ENCODE results near the gene C10orf53.
"Not testable (repeated sequence)": the region's sequence is repeated elsewhere in the genome, so short reads cannot be mapped to it uniquely, and the experiment has no call there.

The C10orf53 gene

GRCh38 chr10:49709934-49710333 lies 30.5 kb downstream of the C10orf53 start:
- no peaks in the 10 kb centered on the region for H3K4me1 ChIP-seq (ENCODE audit: control insufficient read depth in 1 of 2, insufficient read depth in 2 of 2, low read length in 2 of 2)
- no peaks in the 10 kb centered on the region for H3K9me3 ChIP-seq (ENCODE audit: control insufficient read depth in 1 of 2, low read length in 2 of 2)
- no peak overlapping the region for H3K9ac ChIP-seq (ENCODE audit: low read depth in 1 of 2, low read length in 2 of 2)
- no peak overlapping the region for H3K27ac ChIP-seq (ENCODE audit: low read depth, low read length)
- no peak overlapping the region for H3K4me3 ChIP-seq (ENCODE audit: low read depth in 1 of 2, low read length in 2 of 2)
- H3K27me3 ChIP-seq (ENCODE audit: control insufficient read depth in 1 of 2, insufficient read depth in 2 of 2, low read length in 2 of 2): peaks cover 0 to 3% of the 10 kb centered on the region in 2 donors
- H3K36me3 ChIP-seq (ENCODE audit: control insufficient read depth in 1 of 2, insufficient read depth in 2 of 2, low read length in 2 of 2): no peaks in the 10 kb centered on the region

DNA sequence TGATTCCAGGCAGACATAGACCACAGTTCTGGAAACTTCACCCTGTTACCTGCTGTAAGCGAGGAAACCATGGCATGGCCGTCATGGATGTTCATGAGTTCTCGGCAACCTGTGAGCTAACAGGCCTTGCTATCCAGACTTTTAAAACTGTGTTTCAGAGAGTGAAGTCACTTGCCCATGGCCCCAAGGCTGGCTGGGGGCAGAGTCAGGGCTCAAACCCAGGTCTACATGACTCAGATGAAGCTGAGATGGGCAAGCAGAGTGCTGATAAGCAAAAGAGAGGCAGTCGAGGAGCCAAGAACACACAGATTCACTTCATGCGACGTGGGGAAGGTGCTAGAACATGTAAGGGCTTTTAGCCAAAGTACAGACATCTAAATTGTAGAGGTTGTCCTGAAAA lies 31.5 kb downstream of the C10orf53 start:
- H3K4me1 ChIP-seq (ENCODE audit: control insufficient read depth in 1 of 2, insufficient read depth in 2 of 2, low read length in 2 of 2): no peaks in the 10 kb centered on the region
- H3K36me3 ChIP-seq (ENCODE audit: control insufficient read depth in 1 of 2, insufficient read depth in 2 of 2, low read length in 2 of 2): no peaks in the 10 kb centered on the region
- H3K9ac ChIP-seq (ENCODE audit: low read depth in 1 of 2, low read length in 2 of 2): no peak overlapping the region
- no peaks in the 10 kb centered on the region for H3K9me3 ChIP-seq (ENCODE audit: control insufficient read depth in 1 of 2, low read length in 2 of 2)
- H3K4me3 ChIP-seq (ENCODE audit: low read depth in 1 of 2, low read length in 2 of 2): no peak overlapping the region
- peaks cover 0 to 3% of the 10 kb centered on the region in 2 donors for H3K27me3 ChIP-seq (ENCODE audit: control insufficient read depth in 1 of 2, insufficient read depth in 2 of 2, low read length in 2 of 2)
- no peak overlapping the region for H3K27ac ChIP-seq (ENCODE audit: low read depth, low read length)

- H3K27me3 ChIP-seq (ENCODE audit: control insufficient read depth in 1 of 2, insufficient read depth in 2 of 2, low read length in 2 of 2): peaks cover 0 to 3% of the 10 kb centered on the region in 2 donors
- H3K4me1 ChIP-seq (ENCODE audit: control insufficient read depth in 1 of 2, insufficient read depth in 2 of 2, low read length in 2 of 2): no peaks in the 10 kb centered on the region
- no peak overlapping the region for H3K9ac ChIP-seq (ENCODE audit: low read depth in 1 of 2, low read length in 2 of 2)
- H3K36me3 ChIP-seq (ENCODE audit: control insufficient read depth in 1 of 2, insufficient read depth in 2 of 2, low read length in 2 of 2): no peaks in the 10 kb centered on the region
- H3K4me3 ChIP-seq (ENCODE audit: low read depth in 1 of 2, low read length in 2 of 2): no peak overlapping the region
- H3K27ac ChIP-seq (ENCODE audit: low read depth, low read length): no peak overlapping the region
- H3K9me3 ChIP-seq (ENCODE audit: control insufficient read depth in 1 of 2, low read length in 2 of 2): no peaks in the 10 kb centered on the region
These were observed 32.0 kb downstream of the C10orf53 start for GRCh38 chr10:49711481-49711880.

DNA sequence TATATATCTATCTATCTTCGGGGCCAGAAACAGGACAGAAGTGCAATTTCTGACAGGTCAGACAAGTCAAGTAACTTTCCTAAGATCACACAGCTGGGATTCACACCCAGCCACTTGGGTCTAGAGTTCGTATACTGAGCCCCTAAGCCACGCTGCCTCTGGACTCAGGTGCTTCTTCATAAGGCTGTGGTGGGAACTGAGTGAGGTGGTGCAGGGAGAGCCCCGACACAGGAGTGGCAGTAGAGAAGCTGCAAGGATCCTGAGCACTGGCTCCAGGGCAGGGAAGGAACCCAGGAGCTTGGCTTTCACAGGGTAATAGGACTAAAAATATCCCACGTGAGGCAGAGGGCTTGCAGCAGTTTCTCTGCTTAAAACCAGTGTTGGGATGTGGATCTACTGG lies 33.8 kb downstream of the C10orf53 start:
- Histone ChIP-seq H3K4me1 (ENCODE audit: control insufficient read depth in 1 of 2, insufficient read depth in 2 of 2, low read length in 2 of 2) (no peaks in the 10 kb centered on the region), H3K27me3 (ENCODE audit: control insufficient read depth in 1 of 2, insufficient read depth in 2 of 2, low read length in 2 of 2) (peaks cover 0 to 3% of the 10 kb centered on the region in 2 donors), H3K36me3 (ENCODE audit: control insufficient read depth in 1 of 2, insufficient read depth in 2 of 2, low read length in 2 of 2) (no peaks in the 10 kb centered on the region), H3K9ac (ENCODE audit: low read depth in 1 of 2, low read length in 2 of 2) (no peak overlapping the region), H3K4me3 (ENCODE audit: low read depth in 1 of 2, low read length in 2 of 2) (no peak overlapping the region), H3K9me3 (ENCODE audit: control insufficient read depth in 1 of 2, low read length in 2 of 2) (no peaks in the 10 kb centered on the region), H3K27ac (ENCODE audit: low read depth, low read length) (no peak overlapping the region)

DNA sequence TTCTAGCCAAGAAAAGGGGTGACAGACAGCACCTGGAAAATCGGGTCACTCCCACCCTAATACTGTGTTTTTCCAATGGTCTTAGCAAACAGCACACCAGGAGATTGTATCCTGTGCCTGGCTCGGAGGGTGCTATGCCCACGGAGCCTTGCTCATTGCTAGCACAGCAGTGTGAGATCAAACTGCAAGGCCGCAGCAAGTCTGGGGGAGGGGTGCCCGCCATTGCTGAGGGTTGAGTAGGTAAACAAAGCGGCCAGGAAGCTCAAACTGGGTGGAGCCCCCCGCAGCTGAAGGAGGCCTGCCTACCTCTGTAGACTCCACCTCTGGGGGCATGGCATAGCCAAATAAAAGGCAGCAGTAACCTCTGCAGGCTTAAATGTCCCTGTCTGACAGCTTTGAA lies 35.7 kb downstream of the C10orf53 start:
- not testable (repeated sequence) for H3K9me3 ChIP-seq (ENCODE audit: control insufficient read depth in 1 of 2, low read length in 2 of 2); H3K27me3 ChIP-seq (ENCODE audit: control insufficient read depth in 1 of 2, insufficient read depth in 2 of 2, low read length in 2 of 2)

DNA sequence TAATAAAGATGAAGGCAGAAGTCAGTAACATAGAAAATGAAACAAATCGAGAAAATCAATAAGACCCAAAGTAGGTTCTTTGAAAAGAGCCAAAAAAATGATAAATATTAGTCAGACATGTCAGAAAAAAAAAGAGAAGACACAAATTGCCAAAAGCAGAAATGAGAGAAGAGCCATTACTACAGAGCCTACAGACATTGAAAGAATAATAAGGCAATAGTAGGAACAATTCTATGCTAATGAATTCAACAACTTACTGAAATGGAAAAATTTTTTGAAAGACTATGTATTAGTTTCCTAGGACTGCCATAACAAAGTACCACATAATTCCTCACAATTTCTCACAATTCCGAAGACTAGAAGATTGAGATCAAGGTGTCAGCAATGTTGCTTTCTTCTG lies 47.1 kb downstream of the C10orf53 start:
- no peaks in the 10 kb centered on the region for H3K4me1 ChIP-seq (ENCODE audit: control insufficient read depth in 1 of 2, insufficient read depth in 2 of 2, low read length in 2 of 2)
- no peaks in the 10 kb centered on the region for H3K27me3 ChIP-seq (ENCODE audit: control insufficient read depth in 1 of 2, insufficient read depth in 2 of 2, low read length in 2 of 2)
- no peaks in the 10 kb centered on the region for H3K36me3 ChIP-seq (ENCODE audit: control insufficient read depth in 1 of 2, insufficient read depth in 2 of 2, low read length in 2 of 2)
- H3K4me3 ChIP-seq (ENCODE audit: low read depth in 1 of 2, low read length in 2 of 2): no peak overlapping the region
- no peak overlapping the region for H3K9ac ChIP-seq (ENCODE audit: low read depth in 1 of 2, low read length in 2 of 2)
- peaks cover 3 to 6% of the 10 kb centered on the region in 2 donors for H3K9me3 ChIP-seq (ENCODE audit: control insufficient read depth in 1 of 2, low read length in 2 of 2)
- no peak overlapping the region for H3K27ac ChIP-seq (ENCODE audit: low read depth, low read length)

More for the DNA sequence above, 35.7 kb downstream of the C10orf53 start:
- H3K4me1 ChIP-seq (ENCODE audit: control insufficient read depth in 1 of 2, insufficient read depth in 2 of 2, low read length in 2 of 2); H3K27ac ChIP-seq (ENCODE audit: low read depth, low read length); H3K4me3 ChIP-seq (ENCODE audit: low read depth in 1 of 2, low read length in 2 of 2); H3K36me3 ChIP-seq (ENCODE audit: control insufficient read depth in 1 of 2, insufficient read depth in 2 of 2, low read length in 2 of 2); H3K9ac ChIP-seq (ENCODE audit: low read depth in 1 of 2, low read length in 2 of 2): not testable (repeated sequence)

GRCh38 chr10:49733866-49734265 lies 54.4 kb downstream of the C10orf53 start:
- no peaks in the 10 kb centered on the region for H3K9me3 ChIP-seq (ENCODE audit: control insufficient read depth in 1 of 2, low read length in 2 of 2)
- H3K27ac ChIP-seq (ENCODE audit: low read depth, low read length): no peak overlapping the region
- H3K36me3 ChIP-seq (ENCODE audit: control insufficient read depth in 1 of 2, insufficient read depth in 2 of 2, low read length in 2 of 2): no peaks in the 10 kb centered on the region
- H3K4me1 ChIP-seq (ENCODE audit: control insufficient read depth in 1 of 2, insufficient read depth in 2 of 2, low read length in 2 of 2): no peaks in the 10 kb centered on the region
- no peak overlapping the region for H3K4me3 ChIP-seq (ENCODE audit: low read depth in 1 of 2, low read length in 2 of 2)
- no peaks in the 10 kb centered on the region for H3K27me3 ChIP-seq (ENCODE audit: control insufficient read depth in 1 of 2, insufficient read depth in 2 of 2, low read length in 2 of 2)
- H3K9ac ChIP-seq (ENCODE audit: low read depth in 1 of 2, low read length in 2 of 2): no peak overlapping the region

GRCh38 chr10:49734676-49735075 lies 55.2 kb downstream of the C10orf53 start:
- Histone ChIP-seq H3K27ac (ENCODE audit: low read depth, low read length) (no peak overlapping the region), H3K9me3 (ENCODE audit: control insufficient read depth in 1 of 2, low read length in 2 of 2) (no peaks in the 10 kb centered on the region), H3K36me3 (ENCODE audit: control insufficient read depth in 1 of 2, insufficient read depth in 2 of 2, low read length in 2 of 2) (no peaks in the 10 kb centered on the region), H3K4me1 (ENCODE audit: control insufficient read depth in 1 of 2, insufficient read depth in 2 of 2, low read length in 2 of 2) (no peaks in the 10 kb centered on the region), H3K9ac (ENCODE audit: low read depth in 1 of 2, low read length in 2 of 2) (no peak overlapping the region), H3K27me3 (ENCODE audit: control insufficient read depth in 1 of 2, insufficient read depth in 2 of 2, low read length in 2 of 2) (no peaks in the 10 kb centered on the region), H3K4me3 (ENCODE audit: low read depth in 1 of 2, low read length in 2 of 2) (no peak overlapping the region)

- Histone ChIP-seq H3K4me3 (ENCODE audit: low read depth in 1 of 2, low read length in 2 of 2) (no peak overlapping the region), H3K27ac (ENCODE audit: low read depth, low read length) (no peak overlapping the region), H3K36me3 (ENCODE audit: control insufficient read depth in 1 of 2, insufficient read depth in 2 of 2, low read length in 2 of 2) (no peaks in the 10 kb centered on the region), H3K9ac (ENCODE audit: low read depth in 1 of 2, low read length in 2 of 2) (no peak overlapping the region), H3K9me3 (ENCODE audit: control insufficient read depth in 1 of 2, low read length in 2 of 2) (no peaks in the 10 kb centered on the region), H3K27me3 (ENCODE audit: control insufficient read depth in 1 of 2, insufficient read depth in 2 of 2, low read length in 2 of 2) (no peaks in the 10 kb centered on the region), H3K4me1 (ENCODE audit: control insufficient read depth in 1 of 2, insufficient read depth in 2 of 2, low read length in 2 of 2) (no peaks in the 10 kb centered on the region)
These were observed 55.7 kb downstream of the C10orf53 start for GRCh38 chr10:49735161-49735560.

GRCh38 chr10:49735848-49736563 lies 56.6 kb downstream of the C10orf53 start:
- Histone ChIP-seq H3K27me3 (ENCODE audit: control insufficient read depth in 1 of 2, insufficient read depth in 2 of 2, low read length in 2 of 2) (no peaks in the 10 kb centered on the region), H3K4me3 (ENCODE audit: low read depth in 1 of 2, low read length in 2 of 2) (no peak overlapping the region), H3K4me1 (ENCODE audit: control insufficient read depth in 1 of 2, insufficient read depth in 2 of 2, low read length in 2 of 2) (no peaks in the 10 kb centered on the region), H3K9me3 (ENCODE audit: control insufficient read depth in 1 of 2, low read length in 2 of 2) (no peaks in the 10 kb centered on the region), H3K9ac (ENCODE audit: low read depth in 1 of 2, low read length in 2 of 2) (no peak overlapping the region), H3K36me3 (ENCODE audit: control insufficient read depth in 1 of 2, insufficient read depth in 2 of 2, low read length in 2 of 2) (no peaks in the 10 kb centered on the region), H3K27ac (ENCODE audit: low read depth, low read length) (no peak overlapping the region)
